Rectal smooth muscle tissue (tissue), 1 donor: ENCODE results near the gene SYT12.
"Not testable (repeated sequence)": the region's sequence is repeated elsewhere in the genome, so short reads cannot be mapped to it uniquely, and the experiment has no call there.

ENCODE experiments used
- H3K27ac ChIP-seq: one replicate; pipeline ENCODE4 v1.7.0; 2013; ENCODE audit warnings: low read depth, low read length, inconsistent platforms
- H3K27me3 ChIP-seq: one replicate; pipeline ENCODE4 v1.7.0; 2013; ENCODE audit warnings: low read length; ENCODE audit not compliant: control insufficient read depth, insufficient read depth
- H3K36me3 ChIP-seq: one replicate; pipeline ENCODE4 v1.7.0; 2013; ENCODE audit warnings: low read length; ENCODE audit not compliant: control insufficient read depth, insufficient read depth
- H3K4me1 ChIP-seq: one replicate; pipeline ENCODE4 v1.7.0; 2013; ENCODE audit warnings: low read length; ENCODE audit not compliant: control insufficient read depth, insufficient read depth
- H3K4me3 ChIP-seq: one replicate; pipeline ENCODE4 v1.7.0; 2013; ENCODE audit warnings: low read length
- H3K9ac ChIP-seq: one replicate; pipeline ENCODE4 v1.7.0; 2013; ENCODE audit warnings: low read length

The SYT12 gene

GRCh38 chr11:67002921-67003411 lies 20.0 kb upstream of the SYT12 start:
- Histone ChIP-seq H3K4me1 (no peaks in the 10 kb centered on the region), H3K27ac (no peak overlapping the region), H3K27me3 (no peaks in the 10 kb centered on the region), H3K9ac (no peak overlapping the region), H3K36me3 (no peaks in the 10 kb centered on the region), H3K4me3 (no peak overlapping the region)

- H3K27ac ChIP-seq, H3K4me1 ChIP-seq, H3K9ac ChIP-seq, H3K4me3 ChIP-seq, H3K27me3 ChIP-seq, H3K36me3 ChIP-seq: not testable (repeated sequence)
These were observed 17.7 kb upstream of the SYT12 start for GRCh38 chr11:67005200-67005599.

GRCh38 chr11:67006029-67006884 lies 16.7 kb upstream of the SYT12 start:
- H3K36me3 ChIP-seq = no peaks in the 10 kb centered on the region
- no peak overlapping the region for H3K27ac ChIP-seq
- H3K4me1 ChIP-seq = no peaks in the 10 kb centered on the region
- H3K27me3 ChIP-seq = no peaks in the 10 kb centered on the region
- H3K9ac ChIP-seq = no peak overlapping the region
- no peak overlapping the region for H3K4me3 ChIP-seq

GRCh38 chr11:67007126-67007525 lies 15.8 kb upstream of the SYT12 start:
- no peaks in the 10 kb centered on the region for H3K36me3 ChIP-seq
- no peak overlapping the region for H3K4me3 ChIP-seq
- H3K4me1 ChIP-seq = no peaks in the 10 kb centered on the region
- no peak overlapping the region for H3K9ac ChIP-seq
- no peak overlapping the region for H3K27ac ChIP-seq
- no peaks in the 10 kb centered on the region for H3K27me3 ChIP-seq

- Histone ChIP-seq H3K27ac (no peak overlapping the region), H3K4me1 (no peaks in the 10 kb centered on the region), H3K9ac (no peak overlapping the region), H3K27me3 (no peaks in the 10 kb centered on the region), H3K36me3 (no peaks in the 10 kb centered on the region), H3K4me3 (no peak overlapping the region)
These were observed 12.5 kb upstream of the SYT12 start for GRCh38 chr11:67010296-67010905.

GRCh38 chr11:67013511-67014045 lies 9.4 kb upstream of the SYT12 start:
- H3K27me3 ChIP-seq = no peaks in the 10 kb centered on the region
- no peaks in the 10 kb centered on the region for H3K36me3 ChIP-seq
- H3K9ac ChIP-seq = no peak overlapping the region
- H3K4me3 ChIP-seq = no peak overlapping the region
- no peaks in the 10 kb centered on the region for H3K4me1 ChIP-seq
- H3K27ac ChIP-seq = no peak overlapping the region

GRCh38 chr11:67014343-67014742 lies 8.6 kb upstream of the SYT12 start:
- Histone ChIP-seq H3K9ac (no peak overlapping the region), H3K27ac (no peak overlapping the region), H3K27me3 (no peaks in the 10 kb centered on the region), H3K4me3 (no peak overlapping the region), H3K4me1 (no peaks in the 10 kb centered on the region), H3K36me3 (no peaks in the 10 kb centered on the region)

- Histone ChIP-seq H3K4me3 (no peak overlapping the region), H3K27me3 (no peaks in the 10 kb centered on the region), H3K36me3 (no peaks in the 10 kb centered on the region), H3K4me1 (no peaks in the 10 kb centered on the region), H3K9ac (no peak overlapping the region), H3K27ac (no peak overlapping the region)
These were observed 7.9 kb upstream of the SYT12 start for GRCh38 chr11:67015048-67015447.

GRCh38 chr11:67016550-67016949 lies 6.4 kb upstream of the SYT12 start:
- no peaks in the 10 kb centered on the region for H3K27me3 ChIP-seq
- H3K4me3 ChIP-seq = no peak overlapping the region
- no peak overlapping the region for H3K9ac ChIP-seq
- no peaks in the 10 kb centered on the region for H3K4me1 ChIP-seq
- H3K36me3 ChIP-seq = no peaks in the 10 kb centered on the region
- H3K27ac ChIP-seq = no peak overlapping the region

- no peaks in the 10 kb centered on the region for H3K36me3 ChIP-seq
- H3K27me3 ChIP-seq = peaks cover 15% of the 10 kb centered on the region
- no peak overlapping the region for H3K9ac ChIP-seq
- H3K4me3 ChIP-seq = no peak overlapping the region
- no peaks in the 10 kb centered on the region for H3K4me1 ChIP-seq
- no peak overlapping the region for H3K27ac ChIP-seq
These were observed 2.0 kb upstream of the SYT12 start for GRCh38 chr11:67020949-67021348.

GRCh38 chr11:67022341-67022933 lies 497 bp upstream of the SYT12 start:
- Histone ChIP-seq H3K36me3 (no peaks in the 10 kb centered on the region), H3K27me3 (peaks cover 15% of the 10 kb centered on the region), H3K27ac (no peak overlapping the region), H3K4me3 (peak overlapping the region; percentile 54), H3K4me1 (no peaks in the 10 kb centered on the region), H3K9ac (no peak overlapping the region)

- Histone ChIP-seq H3K27ac (no peak overlapping the region), H3K27me3 (peaks cover 15% of the 10 kb centered on the region), H3K4me3 (peak overlapping the region; percentile 54), H3K9ac (no peak overlapping the region), H3K36me3 (no peaks in the 10 kb centered on the region), H3K4me1 (no peaks in the 10 kb centered on the region)
These were observed 1.0 kb downstream of the SYT12 start for GRCh38 chr11:67023957-67024353.
